ENCODE results near the gene RIMBP2.

RIMBP2 gene

DNA sequence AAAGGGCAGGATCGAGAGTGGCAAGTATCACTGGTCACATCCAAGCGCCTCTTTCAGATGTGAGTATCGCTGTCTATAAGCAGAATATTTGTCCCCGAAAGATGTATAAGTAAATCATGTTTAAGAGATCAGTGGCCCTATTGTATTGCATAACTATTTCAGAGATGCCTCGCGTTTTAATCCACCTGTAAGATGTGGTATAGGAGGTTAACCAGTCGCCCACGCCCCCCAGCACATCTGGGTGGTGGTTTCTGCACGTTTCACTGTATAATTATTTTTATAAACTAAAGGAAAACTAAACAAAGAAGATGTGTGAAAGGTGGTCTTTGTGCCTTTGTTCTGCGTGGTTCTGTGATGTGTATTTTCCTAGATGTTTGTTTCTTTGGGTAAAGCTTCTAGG is 28.9 kb downstream of the RIMBP2 start:
- TF ChIP-seq ZFX (IDR thresholded peaks at IDR 0.05; ENCODE audit: borderline replicate concordance) = no peak
- TF ChIP-seq, protein P1, sequence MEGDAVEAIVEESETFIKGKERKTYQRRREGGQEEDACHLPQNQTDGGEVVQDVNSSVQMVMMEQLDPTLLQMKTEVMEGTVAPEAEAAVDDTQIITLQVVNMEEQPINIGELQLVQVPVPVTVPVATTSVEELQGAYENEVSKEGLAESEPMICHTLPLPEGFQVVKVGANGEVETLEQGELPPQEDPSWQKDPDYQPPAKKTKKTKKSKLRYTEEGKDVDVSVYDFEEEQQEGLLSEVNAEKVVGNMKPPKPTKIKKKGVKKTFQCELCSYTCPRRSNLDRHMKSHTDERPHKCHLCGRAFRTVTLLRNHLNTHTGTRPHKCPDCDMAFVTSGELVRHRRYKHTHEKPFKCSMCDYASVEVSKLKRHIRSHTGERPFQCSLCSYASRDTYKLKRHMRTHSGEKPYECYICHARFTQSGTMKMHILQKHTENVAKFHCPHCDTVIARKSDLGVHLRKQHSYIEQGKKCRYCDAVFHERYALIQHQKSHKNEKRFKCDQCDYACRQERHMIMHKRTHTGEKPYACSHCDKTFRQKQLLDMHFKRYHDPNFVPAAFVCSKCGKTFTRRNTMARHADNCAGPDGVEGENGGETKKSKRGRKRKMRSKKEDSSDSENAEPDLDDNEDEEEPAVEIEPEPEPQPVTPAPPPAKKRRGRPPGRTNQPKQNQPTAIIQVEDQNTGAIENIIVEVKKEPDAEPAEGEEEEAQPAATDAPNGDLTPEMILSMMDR (IDR thresholded peaks at IDR 0.05) = no peak
- H3K27ac ChIP-seq = no peak overlapping the region

DNA sequence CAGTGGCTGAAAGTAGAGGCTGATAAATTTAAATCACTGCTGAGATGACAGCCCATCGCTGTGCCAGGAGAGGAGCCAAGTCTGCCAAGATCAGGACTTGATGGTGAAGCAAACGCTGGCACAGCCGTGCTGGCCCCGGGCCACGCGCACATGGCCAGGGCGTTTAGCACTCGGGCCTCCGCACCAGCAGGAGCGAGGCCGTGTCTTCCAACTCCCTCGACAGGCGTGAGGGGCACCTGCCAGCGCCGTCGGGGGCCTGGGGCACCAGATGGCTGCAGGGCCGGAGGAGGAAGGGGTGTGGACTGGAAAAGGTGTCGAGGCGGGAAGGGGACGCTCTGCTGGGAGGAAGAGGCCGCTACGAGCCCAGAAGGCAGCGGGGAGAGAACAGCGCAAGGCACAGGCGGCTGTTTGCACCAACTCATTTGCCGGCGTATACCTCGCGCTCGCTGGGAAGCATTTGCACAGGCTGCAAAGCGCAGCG is 29.5 kb downstream of the RIMBP2 start:
- TF ChIP-seq, protein P1 (IDR thresholded peaks at IDR 0.05) = no peak
- no peak for TF ChIP-seq ZFX (IDR thresholded peaks at IDR 0.05; ENCODE audit: borderline replicate concordance)
- no peak overlapping the region for H3K27ac ChIP-seq

DNA sequence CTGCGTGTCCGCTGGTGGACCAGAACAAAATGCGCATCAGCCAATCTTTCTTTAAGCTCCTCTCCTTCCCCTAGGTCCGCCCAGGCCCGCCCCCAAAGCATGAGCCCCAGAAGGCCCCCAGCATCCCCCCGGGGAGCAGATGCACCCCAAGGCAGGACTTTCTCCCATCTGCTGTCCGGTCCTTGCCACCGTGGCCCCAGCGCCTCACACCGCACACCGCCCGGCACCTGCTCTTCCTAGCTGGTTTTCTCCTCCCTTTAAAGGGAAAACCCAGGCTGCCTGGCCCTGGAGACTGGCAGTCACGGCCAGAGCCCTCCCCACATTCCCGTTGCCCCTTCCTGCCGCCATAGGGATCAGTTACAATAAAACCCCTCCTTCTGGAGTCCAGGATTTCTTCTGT is 30.2 kb downstream of the RIMBP2 start:
- H3K27ac ChIP-seq = no peak overlapping the region
- TF ChIP-seq, protein P1 (IDR thresholded peaks at IDR 0.05) = no peak
- TF ChIP-seq ZFX (IDR thresholded peaks at IDR 0.05; ENCODE audit: borderline replicate concordance) = no peak

DNA sequence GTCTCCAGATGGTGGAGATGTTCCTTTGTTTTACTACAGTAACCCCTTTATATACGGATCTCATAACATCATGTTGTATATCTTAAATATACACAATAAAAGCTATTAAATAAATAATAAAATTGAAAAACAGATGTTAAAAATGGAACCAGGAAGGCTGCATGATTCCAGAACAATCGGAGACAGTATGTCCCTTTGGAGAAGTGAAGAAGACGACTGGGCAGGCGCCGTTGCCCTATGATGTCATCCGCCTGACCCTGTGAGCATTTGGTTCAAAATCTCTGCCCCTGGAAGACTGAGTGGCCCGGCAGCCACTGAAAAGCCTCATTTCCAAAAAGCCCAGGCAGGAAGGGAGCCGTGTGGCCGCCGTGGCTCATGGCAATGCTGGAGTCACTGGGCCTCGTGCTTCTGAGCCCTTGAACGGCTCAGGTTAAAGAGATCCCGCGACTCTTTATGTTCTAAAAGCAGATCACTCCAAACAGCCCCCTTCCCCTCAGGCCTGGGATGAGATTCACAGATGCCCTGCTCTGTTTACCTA is 30.8 kb downstream of the RIMBP2 start:
- no peak overlapping the region for H3K27ac ChIP-seq
- TF ChIP-seq, protein P1 (IDR thresholded peaks at IDR 0.05) = no peak
- TF ChIP-seq ZFX (IDR thresholded peaks at IDR 0.05; ENCODE audit: borderline replicate concordance) = no peak

DNA sequence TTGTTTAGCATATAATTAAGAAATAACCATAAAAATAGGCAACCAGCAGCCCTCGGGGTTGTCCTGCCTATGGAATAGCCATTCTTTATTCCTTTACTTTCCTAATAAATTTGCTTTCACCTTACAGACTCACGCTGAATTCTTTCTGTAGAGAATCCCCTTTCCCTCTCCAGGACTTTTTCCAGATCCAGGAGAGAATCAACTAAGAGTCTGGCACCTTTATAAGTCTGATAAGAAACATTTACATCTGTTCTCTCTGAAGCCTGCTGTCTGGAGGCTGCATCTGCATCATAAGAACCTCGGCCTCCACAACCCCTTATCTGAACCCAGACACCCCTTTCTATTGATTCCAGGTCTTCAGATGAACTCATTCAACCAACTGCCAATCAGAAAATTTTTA is 32.3 kb downstream of the RIMBP2 start:
- TF ChIP-seq, protein P1 (IDR thresholded peaks at IDR 0.05) = no peak
- TF ChIP-seq ZFX (IDR thresholded peaks at IDR 0.05; ENCODE audit: borderline replicate concordance) = no peak
- H3K27ac ChIP-seq = no peak overlapping the region

DNA sequence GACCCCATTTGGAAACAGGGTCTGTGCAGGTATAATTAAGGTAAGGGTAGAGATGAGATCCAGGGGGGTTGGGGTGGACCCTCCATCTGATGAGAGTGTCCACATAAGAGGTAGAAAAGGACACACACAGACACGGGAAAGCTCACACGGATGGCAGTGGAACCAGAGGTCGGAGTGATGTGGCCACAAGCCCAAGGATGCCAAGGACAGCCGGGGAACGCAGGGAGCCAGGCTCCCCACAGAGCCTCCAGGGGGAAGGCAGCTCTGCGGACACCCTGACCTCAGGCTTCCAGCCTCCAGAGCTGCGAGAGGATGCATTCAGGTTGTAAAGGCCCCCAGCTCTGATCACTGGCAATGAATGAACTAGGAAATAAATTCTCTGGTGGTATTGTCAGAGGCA is 33.0 kb downstream of the RIMBP2 start:
- no peak for TF ChIP-seq ZFX (IDR thresholded peaks at IDR 0.05; ENCODE audit: borderline replicate concordance)
- TF ChIP-seq, protein P1 (IDR thresholded peaks at IDR 0.05) = no peak
- no peak overlapping the region for H3K27ac ChIP-seq

DNA sequence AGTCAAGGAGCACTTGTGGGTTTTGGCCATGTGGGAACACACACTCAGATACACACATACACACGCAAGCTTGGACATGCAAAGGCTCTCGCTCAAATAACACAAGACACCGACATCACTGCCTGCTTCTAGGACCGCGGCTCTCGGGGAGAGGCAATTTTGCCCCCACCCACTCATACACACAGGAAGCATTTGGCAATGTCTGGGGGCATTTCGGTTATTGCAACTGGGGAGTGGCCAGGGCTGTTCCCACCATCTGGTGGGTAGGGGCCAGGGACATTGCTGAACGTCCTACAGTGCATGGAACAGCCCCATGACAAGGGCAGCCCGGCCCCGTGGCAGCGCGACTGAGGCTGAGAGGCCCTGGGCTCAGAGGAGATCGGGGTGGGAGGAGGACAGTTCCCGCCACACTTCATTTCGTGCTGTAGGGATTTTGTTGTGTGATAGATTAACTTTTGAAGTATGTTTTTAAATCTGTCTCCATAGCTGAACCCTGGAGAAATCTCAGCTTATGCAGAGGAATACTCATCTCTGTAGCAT is 35.6 kb downstream of the RIMBP2 start:
- H3K27ac ChIP-seq = no peak overlapping the region
- TF ChIP-seq ZFX (IDR thresholded peaks at IDR 0.05; ENCODE audit: borderline replicate concordance) = no peak
- TF ChIP-seq, protein P1 (IDR thresholded peaks at IDR 0.05) = no peak
